HEK293 (cell line): ENCODE data around the gene PPM1J.

ENCODE experiments used
- FEZF1 ChIP-seq: fragments of 450-650 bp; formaldehyde crosslinking; IDR thresholded peaks from 2 replicates; pipeline ENCODE4 v1.5.1; 2016; ENCODE audit warnings: missing biosample characterization, missing genetic modification characterization
- HOXA7 ChIP-seq: sonication (generic); formaldehyde crosslinking; IDR thresholded peaks from 2 replicates; pipeline ENCODE4 v1.8.1; 2022; ENCODE audit warnings: missing genetic modification reagents, borderline replicate concordance
- HOXC10 ChIP-seq: sonication (generic); formaldehyde crosslinking; IDR thresholded peaks from 2 replicates; pipeline ENCODE4 v1.8.1; 2023; ENCODE audit warnings: mild to moderate bottlenecking, missing genetic modification reagents
- HOXD13 ChIP-seq: sonication (generic); formaldehyde crosslinking; IDR thresholded peaks from 2 replicates; pipeline ENCODE4 v1.8.0; 2022; ENCODE audit warnings: missing genetic modification reagents, borderline replicate concordance
- KLF16 ChIP-seq: fragments of 450-650 bp; formaldehyde crosslinking; IDR thresholded peaks from 2 replicates; pipeline ENCODE4 v1.5.1; 2017; ENCODE audit warnings: missing biosample characterization, missing genetic modification characterization
- KLF8 ChIP-seq: fragments of 450-650 bp; formaldehyde crosslinking; IDR thresholded peaks from 2 replicates; pipeline ENCODE4 v1.5.1; 2016; ENCODE audit warnings: missing biosample characterization, missing genetic modification characterization
- OSR2 ChIP-seq: fragments of 450-650 bp; formaldehyde crosslinking; IDR thresholded peaks from 2 replicates; pipeline ENCODE4 v1.5.1; 2016; ENCODE audit warnings: missing biosample characterization, missing genetic modification characterization
- SP7 ChIP-seq: fragments of 450-650 bp; formaldehyde crosslinking; IDR thresholded peaks from 2 replicates; pipeline ENCODE4 v1.5.1; 2016; ENCODE audit warnings: missing biosample characterization, missing genetic modification characterization
- TRIM28 ChIP-seq: IDR thresholded peaks from 2 replicates; pipeline ENCODE4 v1.6.1; 2011; ENCODE audit warnings: low read length, control low read depth, borderline replicate concordance
- YY2 ChIP-seq: fragments of 450-650 bp; formaldehyde crosslinking; IDR thresholded peaks from 2 replicates; pipeline ENCODE4 v1.5.1; 2016; ENCODE audit warnings: missing biosample characterization, missing genetic modification characterization
- ZBTB48 ChIP-seq: fragments of 450-650 bp; formaldehyde crosslinking; IDR thresholded peaks from 2 replicates; pipeline ENCODE4 v1.5.1; 2016; ENCODE audit warnings: missing biosample characterization, missing genetic modification characterization
- ZBTB7A ChIP-seq: fragments of 450-650 bp; formaldehyde crosslinking; IDR thresholded peaks from 2 replicates; pipeline ENCODE4 v1.5.1; 2016; ENCODE audit warnings: low read depth, missing biosample characterization, missing genetic modification characterization
- ZBTB8A ChIP-seq: fragments of 450-650 bp; formaldehyde crosslinking; IDR thresholded peaks from 2 replicates; pipeline ENCODE4 v1.5.1; 2016; ENCODE audit warnings: missing biosample characterization, missing genetic modification characterization
- ZFHX2 ChIP-seq: fragments of 450-650 bp; formaldehyde crosslinking; conservative IDR thresholded peaks from 2 replicates; pipeline ENCODE4 v1.5.1; 2016; ENCODE audit warnings: missing biosample characterization, missing genetic modification characterization
- ZIC2 ChIP-seq: fragments of 450-650 bp; formaldehyde crosslinking; IDR thresholded peaks from 2 replicates; pipeline ENCODE4 v1.5.1; 2016; ENCODE audit warnings: missing biosample characterization, missing genetic modification characterization
- ZNF114 ChIP-seq: fragments of 450-650 bp; formaldehyde crosslinking; IDR thresholded peaks from 2 replicates; pipeline ENCODE4 v1.5.0; 2017; ENCODE audit warnings: missing biosample characterization, missing genetic modification characterization
- ZNF132 ChIP-seq: fragments of 450-650 bp; formaldehyde crosslinking; IDR thresholded peaks from 2 replicates; pipeline ENCODE4 v1.5.1; 2017; ENCODE audit warnings: missing biosample characterization, missing genetic modification characterization, borderline replicate concordance
- ZNF280C ChIP-seq: fragments of 450-650 bp; formaldehyde crosslinking; IDR thresholded peaks from 2 replicates; pipeline ENCODE4 v1.5.1; 2016; ENCODE audit warnings: missing biosample characterization, missing genetic modification characterization
- ZNF311 ChIP-seq: fragments of 450-650 bp; formaldehyde crosslinking; IDR thresholded peaks from 2 replicates; pipeline ENCODE4 v1.5.1; 2017; ENCODE audit warnings: missing biosample characterization, missing genetic modification characterization, borderline replicate concordance
- ZNF324 ChIP-seq: fragments of 450-650 bp; formaldehyde crosslinking; IDR thresholded peaks from 2 replicates; pipeline ENCODE4 v1.5.1; 2016; ENCODE audit warnings: missing biosample characterization, missing genetic modification characterization
- ZNF341 ChIP-seq: fragments of 450-650 bp; formaldehyde crosslinking; IDR thresholded peaks from 2 replicates; pipeline ENCODE4; 2016; ENCODE audit warnings: low read depth, missing biosample characterization, missing genetic modification characterization
- ZNF426 ChIP-seq: fragments of 450-650 bp; formaldehyde crosslinking; IDR thresholded peaks from 2 replicates; pipeline ENCODE4 v1.5.1; 2017; ENCODE audit warnings: missing biosample characterization, missing genetic modification characterization, mild to moderate bottlenecking, inconsistent platforms, moderate library complexity
- ZNF548 ChIP-seq: fragments of 450-650 bp; formaldehyde crosslinking; IDR thresholded peaks from 2 replicates; pipeline ENCODE4 v1.5.1; 2016; ENCODE audit warnings: missing biosample characterization, missing genetic modification characterization
- ZNF560 ChIP-seq: fragments of 450-650 bp; formaldehyde crosslinking; IDR thresholded peaks from 2 replicates; pipeline ENCODE4 v1.5.1; 2017; ENCODE audit warnings: missing biosample characterization, missing genetic modification characterization, borderline replicate concordance
- ZNF600 ChIP-seq: fragments of 450-650 bp; formaldehyde crosslinking; IDR thresholded peaks from 2 replicates; pipeline ENCODE4 v1.5.1; 2016; ENCODE audit warnings: missing biosample characterization, missing genetic modification characterization
- ZNF621 ChIP-seq: fragments of 450-650 bp; formaldehyde crosslinking; IDR thresholded peaks from 2 replicates; pipeline ENCODE4 v1.5.1; 2017; ENCODE audit warnings: missing biosample characterization, missing genetic modification characterization
- ZNF677 ChIP-seq: fragments of 450-650 bp; IDR thresholded peaks from 2 replicates; pipeline ENCODE4 v1.5.0; 2018; ENCODE audit warnings: missing biosample characterization, mild to moderate bottlenecking, missing genetic modification characterization, moderate library complexity
- ZNF692 ChIP-seq: fragments of 450-650 bp; formaldehyde crosslinking; IDR thresholded peaks from 2 replicates; pipeline ENCODE4 v1.5.1; 2016; ENCODE audit warnings: missing biosample characterization, missing genetic modification characterization
- ZNF768 ChIP-seq: fragments of 450-650 bp; formaldehyde crosslinking; IDR thresholded peaks from 2 replicates; pipeline ENCODE4 v1.5.1; 2018; ENCODE audit warnings: missing biosample characterization, mild to moderate bottlenecking, missing genetic modification characterization
- ZNF830 ChIP-seq: fragments of 450-650 bp; IDR thresholded peaks from 2 replicates; pipeline ENCODE4 v1.5.0; 2018; ENCODE audit warnings: missing biosample characterization, missing genetic modification characterization, low read depth, mild to moderate bottlenecking, moderate library complexity
- ZNF837 ChIP-seq: fragments of 450-650 bp; formaldehyde crosslinking; IDR thresholded peaks from 2 replicates; pipeline ENCODE4 v1.5.1; 2016; ENCODE audit warnings: missing biosample characterization, missing genetic modification characterization
- TF ChIP-seq, protein P1 (sequence below): fragments of 450-650 bp; formaldehyde crosslinking; IDR thresholded peaks from 2 replicates; pipeline ENCODE4 v1.5.1; 2016; ENCODE audit warnings: missing biosample characterization, missing genetic modification characterization
- TF ChIP-seq, protein P2 (sequence below): fragments of 450-650 bp; formaldehyde crosslinking; IDR thresholded peaks from 2 replicates; pipeline ENCODE4 v1.5.1; 2017; ENCODE audit warnings: missing biosample characterization, missing genetic modification characterization
- TF ChIP-seq, protein P3 (sequence below): fragments of 450-650 bp; formaldehyde crosslinking; IDR thresholded peaks from 2 replicates; pipeline ENCODE4 v1.5.1; 2017; ENCODE audit warnings: missing biosample characterization, missing genetic modification characterization

The PPM1J gene

GRCh38 chr1:112706505-112707220 is 8.5 kb downstream of the PPM1J start, which contains the start of gene RHOC (continued):
- TF ChIP-seq ZBTB7A (tag by site-specific recombination) (peak; percentile 13; the same call in 1 of the 2 replicates), HOXC10 (no peak), ZNF426 (tag by site-specific recombination) (no peak), OSR2 (tag by site-specific recombination) (no peak), KLF16 (no peak), YY2 (tag by site-specific recombination) (no peak), ZNF677 (tag by site-specific recombination) (no peak), ZNF311 (no peak), ZNF692 (tag by site-specific recombination) (no peak), ZNF560 (no peak), TRIM28 (no peak), HOXA7 (CRISPR knock-in tag) (no peak), ZNF114 (tag by site-specific recombination) (no peak), ZNF830 (tag by site-specific recombination) (no peak), HOXD13 (CRISPR knock-in tag) (no peak), ZNF600 (peak; percentile 80), FEZF1 (tag by site-specific recombination) (no peak), ZBTB8A (no peak), ZNF548 (no peak), SP7 (tag by site-specific recombination) (peak; percentile 9; the same call in 1 of the 2 replicates), ZNF324 (tag by site-specific recombination) (no peak), ZNF341 (tag by site-specific recombination) (0 out of 2 replicates have a peak, but pooled peaks have one; percentile 8), ZNF621 (tag by site-specific recombination) (no peak), ZNF132 (tag by site-specific recombination) (no peak), KLF8 (peak; percentile 71; the same call in 1 of the 2 replicates), ZIC2 (tag by site-specific recombination) (peak; percentile 93), ZNF768 (tag by site-specific recombination) (no peak), ZNF837 (tag by site-specific recombination) (no peak), ZFHX2 (tag by site-specific recombination) (peak; percentile 56), ZNF280C (tag by site-specific recombination) (no peak), ZBTB48 (tag by site-specific recombination) (0 out of 2 replicates have a peak, but pooled peaks have one; percentile 31)
- TF ChIP-seq, protein P1, sequence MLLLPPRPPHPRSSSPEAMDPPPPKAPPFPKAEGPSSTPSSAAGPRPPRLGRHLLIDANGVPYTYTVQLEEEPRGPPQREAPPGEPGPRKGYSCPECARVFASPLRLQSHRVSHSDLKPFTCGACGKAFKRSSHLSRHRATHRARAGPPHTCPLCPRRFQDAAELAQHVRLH (tag by site-specific recombination) = no peak
- TF ChIP-seq, protein P2, sequence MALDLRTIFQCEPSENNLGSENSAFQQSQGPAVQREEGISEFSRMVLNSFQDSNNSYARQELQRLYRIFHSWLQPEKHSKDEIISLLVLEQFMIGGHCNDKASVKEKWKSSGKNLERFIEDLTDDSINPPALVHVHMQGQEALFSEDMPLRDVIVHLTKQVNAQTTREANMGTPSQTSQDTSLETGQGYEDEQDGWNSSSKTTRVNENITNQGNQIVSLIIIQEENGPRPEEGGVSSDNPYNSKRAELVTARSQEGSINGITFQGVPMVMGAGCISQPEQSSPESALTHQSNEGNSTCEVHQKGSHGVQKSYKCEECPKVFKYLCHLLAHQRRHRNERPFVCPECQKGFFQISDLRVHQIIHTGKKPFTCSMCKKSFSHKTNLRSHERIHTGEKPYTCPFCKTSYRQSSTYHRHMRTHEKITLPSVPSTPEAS (tag by site-specific recombination) = peak; percentile 98
- TF ChIP-seq, protein P3, sequence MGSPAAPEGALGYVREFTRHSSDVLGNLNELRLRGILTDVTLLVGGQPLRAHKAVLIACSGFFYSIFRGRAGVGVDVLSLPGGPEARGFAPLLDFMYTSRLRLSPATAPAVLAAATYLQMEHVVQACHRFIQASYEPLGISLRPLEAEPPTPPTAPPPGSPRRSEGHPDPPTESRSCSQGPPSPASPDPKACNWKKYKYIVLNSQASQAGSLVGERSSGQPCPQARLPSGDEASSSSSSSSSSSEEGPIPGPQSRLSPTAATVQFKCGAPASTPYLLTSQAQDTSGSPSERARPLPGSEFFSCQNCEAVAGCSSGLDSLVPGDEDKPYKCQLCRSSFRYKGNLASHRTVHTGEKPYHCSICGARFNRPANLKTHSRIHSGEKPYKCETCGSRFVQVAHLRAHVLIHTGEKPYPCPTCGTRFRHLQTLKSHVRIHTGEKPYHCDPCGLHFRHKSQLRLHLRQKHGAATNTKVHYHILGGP = no peak
